NCI-H1694 treated with DMSO at 0.1 percent for 48 hours (cell line): Measurements from ENCODE around the gene PLS3.

ENCODE experiments used
- DNase-seq: peaks from one replicate; lab custom pipeline; 2025; lab: John Stamatoyannopoulos, UW

Gene PLS3

GRCh38 chrX:115565888-115566287, 4.9 kb downstream of the PLS3 start:
- DNase-seq: no peak

- DNase-seq: no peak
Measured at GRCh38 chrX:115571712-115572111, 10.7 kb downstream of the PLS3 start.

- DNase-seq: no peak
Measured at GRCh38 chrX:115573185-115573584, 12.2 kb downstream of the PLS3 start.

GRCh38 chrX:115576676-115577075, 15.7 kb downstream of the PLS3 start:
- no peak for DNase-seq

- DNase-seq: no peak
Measured at GRCh38 chrX:115579327-115579726, 18.4 kb downstream of the PLS3 start.

- DNase-seq: no peak
Measured at GRCh38 chrX:115579786-115580294, 18.9 kb downstream of the PLS3 start.

GRCh38 chrX:115581759-115582615, 21.0 kb downstream of the PLS3 start:
- DNase-seq: no peak

GRCh38 chrX:115582616-115583495, 21.9 kb downstream of the PLS3 start:
- no peak for DNase-seq

GRCh38 chrX:115583496-115584004, 22.6 kb downstream of the PLS3 start:
- no peak for DNase-seq

- DNase-seq: no peak
Measured at GRCh38 chrX:115584696-115585095, 23.7 kb downstream of the PLS3 start.

- no peak for DNase-seq
Measured at GRCh38 chrX:115588179-115588578, 27.2 kb downstream of the PLS3 start.

- DNase-seq: no peak
Measured at GRCh38 chrX:115589419-115589818, 28.4 kb downstream of the PLS3 start.

GRCh38 chrX:115591420-115591819, 30.4 kb downstream of the PLS3 start:
- no peak for DNase-seq

GRCh38 chrX:115591856-115592842, 31.2 kb downstream of the PLS3 start:
- no peak for DNase-seq

- no peak for DNase-seq
Measured at GRCh38 chrX:115592997-115593734, 32.2 kb downstream of the PLS3 start.

- DNase-seq: no peak
Measured at GRCh38 chrX:115595049-115595448, 34.1 kb downstream of the PLS3 start.

GRCh38 chrX:115598556-115598955, 37.6 kb downstream of the PLS3 start:
- no peak for DNase-seq

GRCh38 chrX:115602308-115602707, 41.3 kb downstream of the PLS3 start:
- DNase-seq: no peak

- no peak for DNase-seq
Measured at GRCh38 chrX:115602729-115603389, 41.9 kb downstream of the PLS3 start.

GRCh38 chrX:115603534-115604074, 42.6 kb downstream of the PLS3 start:
- DNase-seq: no peak
